IPS-NIHi11 (cell line): ENCODE measurements around the gene PSMC2.

Experiments
- DNase-seq: peaks from one replicate; pipeline ENCODE4 v3.0.0; 2012; ENCODE audit warnings: mixed read lengths, low spot score

Gene PSMC2

GRCh38 chr7:103347507-103348267 lies at the start of gene PSMC2:
TSS of gene PSMC2 (plus strand) at chr7:103347643. CDS start at chr7:103347712, 69 bp downstream.
- DNase-seq = peak; percentile 82

GRCh38 chr7:103297837-103298179 lies 49.6 kb upstream of the PSMC2 start:
- DNase-seq = no peak

- DNase-seq = no peak
Observed at GRCh38 chr7:103299660-103300059, 47.8 kb upstream of the PSMC2 start.

GRCh38 chr7:103301441-103301840 lies 46.0 kb upstream of the PSMC2 start:
- no peak for DNase-seq

- no peak for DNase-seq
Observed at GRCh38 chr7:103307503-103308231, 39.8 kb upstream of the PSMC2 start.

GRCh38 chr7:103314852-103315251 lies 32.6 kb upstream of the PSMC2 start:
- no peak for DNase-seq

- no peak for DNase-seq
Observed at GRCh38 chr7:103316380-103316941, 31.0 kb upstream of the PSMC2 start.

GRCh38 chr7:103317009-103317408 lies 30.4 kb upstream of the PSMC2 start:
- no peak for DNase-seq

GRCh38 chr7:103325744-103326143 lies 21.7 kb upstream of the PSMC2 start:
- no peak for DNase-seq

GRCh38 chr7:103336761-103337160 lies 10.7 kb upstream of the PSMC2 start:
- DNase-seq = no peak

GRCh38 chr7:103338864-103339263 lies 8.6 kb upstream of the PSMC2 start:
- no peak for DNase-seq

- DNase-seq = no peak
Observed at GRCh38 chr7:103341466-103341865, 6.0 kb upstream of the PSMC2 start.

GRCh38 chr7:103343332-103343731 lies 4.1 kb upstream of the PSMC2 start:
- no peak for DNase-seq

- no peak for DNase-seq
Observed at GRCh38 chr7:103343758-103344452, 3.5 kb upstream of the PSMC2 start.

- DNase-seq = peak; percentile 90
Observed at GRCh38 chr7:103344453-103345149, 2.8 kb upstream of the PSMC2 start, which contains the start of gene DNAJC2. TSS of gene DNAJC2 (minus strand) at chr7:103344767. CDS start at chr7:103344622, 145 bp downstream.

- DNase-seq = no peak
Observed at GRCh38 chr7:103346396-103346795, 1.0 kb upstream of the PSMC2 start.

- no peak for DNase-seq
Observed at GRCh38 chr7:103348452-103348851, 1.0 kb downstream of the PSMC2 start.

GRCh38 chr7:103348959-103349358 lies 1.5 kb downstream of the PSMC2 start:
- no peak for DNase-seq

- no peak for DNase-seq
Observed at GRCh38 chr7:103349805-103350204, 2.4 kb downstream of the PSMC2 start.

GRCh38 chr7:103369432-103369831 lies 22.0 kb downstream of the PSMC2 start:
- no peak for DNase-seq

- no peak for DNase-seq
Observed at GRCh38 chr7:103373866-103374643, 26.6 kb downstream of the PSMC2 start.
